ENCODE results near the gene GIPC1. TPM values are rescaled to one million over a fixed set of nuclear protein-coding genes. Genes with fewer than 3 reads are reported as not detected.

Gene GIPC1
- total RNA-seq, 4 donors from 2014 or later, result 147 to 432 (median 243) TPM

- WGBS, 2 donors, result 90 to 92% methylated on average over 4 of the region's 4 CpGs
- Histone ChIP-seq H3K36me3 (peaks cover 6 to 13% (median 8%) of the 10 kb centered on the region in 3 donors), H3K27me3 (no peaks in the 10 kb centered on the region), H3K4me1 (peaks cover 26 to 87% (median 42%) of the 10 kb centered on the region in 3 donors), H3K9me3 (no peaks in the 10 kb centered on the region), H3K4me3 (no peak overlapping the region), H3K27ac (peak overlapping the region; percentile 93 to 99 (median 98))
- intact Hi-C loops (cut with DNase I), result no loop called here
- TF ChIP-seq POLR2A (IDR thresholded peaks at IDR 0.05) (no peak), CTCF (IDR thresholded peaks at IDR 0.05) (no peak)
- DNase-seq, result no peak
Observed at GRCh38 chr19:14520543-14520942, 24.6 kb upstream of the GIPC1 start.

GRCh38 chr19:14519860-14520407 is 24.0 kb upstream of the GIPC1 start:
- peaks cover 12 to 19% (median 14%) of the 10 kb centered on the region in 3 donors for H3K36me3 ChIP-seq
- H3K9me3 ChIP-seq, result no peaks in the 10 kb centered on the region
- peaks cover 26 to 87% (median 45%) of the 10 kb centered on the region in 3 donors for H3K4me1 ChIP-seq
- no peak for DNase-seq
- TF ChIP-seq POLR2A (IDR thresholded peaks at IDR 0.05) (no peak), CTCF (IDR thresholded peaks at IDR 0.05) (no peak)
- no peak overlapping the region for H3K4me3 ChIP-seq
- H3K27ac ChIP-seq, result peak overlapping the region; percentile 93 to 99 (median 98)
- 47 to 50% methylated on average over 2 of the region's 2 CpGs for WGBS, 2 donors
- intact Hi-C loops (cut with DNase I), result no loop called here
- no peaks in the 10 kb centered on the region for H3K27me3 ChIP-seq

DNA sequence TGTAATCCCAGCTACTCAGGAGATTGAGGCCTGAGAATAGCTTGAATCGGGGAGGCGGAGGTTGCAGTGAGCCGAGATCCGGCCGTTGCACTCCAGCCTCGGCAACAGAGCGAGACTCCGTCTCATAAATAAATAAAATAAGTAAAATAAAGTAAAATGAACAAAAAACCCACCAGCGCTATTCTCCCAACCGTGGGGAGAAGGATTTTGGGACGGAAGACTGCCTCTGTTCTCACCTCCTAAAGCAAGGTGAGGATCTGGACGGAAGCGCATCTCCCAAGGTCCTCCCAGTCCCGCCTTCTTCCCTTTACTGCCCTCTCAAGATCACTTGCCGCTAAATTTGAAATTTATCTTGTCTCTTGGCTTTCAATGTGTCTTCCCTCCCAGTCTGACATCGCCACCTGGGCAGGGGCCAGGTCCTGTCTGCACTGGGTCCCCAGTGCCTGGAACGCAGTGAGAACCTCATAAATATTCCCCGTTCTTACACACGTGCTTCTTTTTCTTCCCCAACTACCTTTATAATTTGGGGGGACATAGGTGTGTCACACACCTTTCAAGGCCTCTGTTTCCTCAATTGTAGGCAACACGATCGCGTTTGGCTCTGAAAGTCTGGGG is 23.4 kb upstream of the GIPC1 start:
- intact Hi-C loops (cut with DNase I), result no loop called here
- 78 to 84% methylated on average over 20 to 21 of the region's 22 CpGs for WGBS, 2 donors
- Histone ChIP-seq H3K27ac (peak overlapping the region; percentile 93 to 99 (median 98)), H3K4me1 (peaks cover 26 to 87% (median 48%) of the 10 kb centered on the region in 3 donors), H3K9me3 (no peaks in the 10 kb centered on the region), H3K27me3 (no peaks in the 10 kb centered on the region), H3K36me3 (peaks cover 18 to 25% (median 18%) of the 10 kb centered on the region in 3 donors), H3K4me3 (no peak overlapping the region)
- TF ChIP-seq CTCF (IDR thresholded peaks at IDR 0.05) (no peak), POLR2A (IDR thresholded peaks at IDR 0.05) (no peak)
- DNase-seq, result no peak

GRCh38 chr19:14517840-14518505 is 22.0 kb upstream of the GIPC1 start, which contains the start of gene DNAJB1:
TSS of gene DNAJB1 (minus strand) at chr19:14518397. CDS start at chr19:14518349, 48 bp downstream.
- Histone ChIP-seq H3K27ac (peak within 1 kb of the TSS; percentile 99 to 100 (median 100)), H3K4me1 (peaks cover 24 to 87% (median 50%) of the 10 kb centered on the region in 3 donors), H3K4me3 (peak within 1 kb of the TSS; percentile 66 to 99 (median 96)), H3K36me3 (peaks cover 21 to 39% (median 24%) of the 10 kb centered on the region in 3 donors), H3K27me3 (no peaks in the 10 kb centered on the region), H3K9me3 (no peaks in the 10 kb centered on the region)
- 0% methylated on average over 15 to 21 of the region's 82 CpGs for WGBS, 2 donors
- no peak for DNase-seq
- intact Hi-C loops (cut with DNase I), result no loop called here
- TF ChIP-seq CTCF (IDR thresholded peaks at IDR 0.05) (peak in 1 of 6 experiments; percentile 19), POLR2A (IDR thresholded peaks at IDR 0.05) (peak in 3 of 4 donors; percentile 96 to 98 (median 98))

DNA sequence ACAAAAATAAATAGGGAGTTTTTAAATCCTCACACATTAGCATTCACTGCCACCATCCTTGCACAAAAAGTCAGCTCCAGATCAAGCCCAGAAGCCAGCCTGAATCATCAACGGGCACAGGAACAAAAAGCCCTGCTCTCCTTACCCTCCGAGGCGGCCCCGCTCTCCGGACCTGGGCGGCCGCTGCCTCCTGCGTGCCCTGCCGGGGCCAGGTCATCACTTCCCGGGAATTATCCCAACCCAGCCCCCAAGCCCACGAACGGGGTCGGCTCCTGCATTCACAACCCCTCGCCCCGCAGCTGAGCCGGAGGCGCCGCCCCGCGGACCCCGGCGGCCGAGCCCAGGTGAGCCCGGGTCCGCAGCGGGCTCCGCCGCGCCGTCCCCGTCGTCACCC is 21.5 kb upstream of the GIPC1 start:
- 0% methylated on average over 3 to 9 of the region's 32 CpGs for WGBS, 2 donors
- no peaks in the 10 kb centered on the region for H3K9me3 ChIP-seq
- H3K36me3 ChIP-seq, result peaks cover 21 to 40% (median 24%) of the 10 kb centered on the region in 3 donors
- peaks cover 24 to 82% (median 47%) of the 10 kb centered on the region in 3 donors for H3K4me1 ChIP-seq
- no peak for DNase-seq
- H3K27ac ChIP-seq, result peak overlapping the region; percentile 99 to 100 (median 100)
- H3K27me3 ChIP-seq, result no peaks in the 10 kb centered on the region
- no peak for TF ChIP-seq POLR2A (IDR thresholded peaks at IDR 0.05)
- TF ChIP-seq CTCF (IDR thresholded peaks at IDR 0.05), result no peak
- H3K4me3 ChIP-seq, result peak overlapping the region; percentile 66 to 99 (median 96)
- intact Hi-C loops (cut with DNase I), result no loop called here

Data from esophagus squamous epithelium (tissue), 5 donors.